Measurements from ENCODE around the gene ZNF512.

The ZNF512 gene

DNA sequence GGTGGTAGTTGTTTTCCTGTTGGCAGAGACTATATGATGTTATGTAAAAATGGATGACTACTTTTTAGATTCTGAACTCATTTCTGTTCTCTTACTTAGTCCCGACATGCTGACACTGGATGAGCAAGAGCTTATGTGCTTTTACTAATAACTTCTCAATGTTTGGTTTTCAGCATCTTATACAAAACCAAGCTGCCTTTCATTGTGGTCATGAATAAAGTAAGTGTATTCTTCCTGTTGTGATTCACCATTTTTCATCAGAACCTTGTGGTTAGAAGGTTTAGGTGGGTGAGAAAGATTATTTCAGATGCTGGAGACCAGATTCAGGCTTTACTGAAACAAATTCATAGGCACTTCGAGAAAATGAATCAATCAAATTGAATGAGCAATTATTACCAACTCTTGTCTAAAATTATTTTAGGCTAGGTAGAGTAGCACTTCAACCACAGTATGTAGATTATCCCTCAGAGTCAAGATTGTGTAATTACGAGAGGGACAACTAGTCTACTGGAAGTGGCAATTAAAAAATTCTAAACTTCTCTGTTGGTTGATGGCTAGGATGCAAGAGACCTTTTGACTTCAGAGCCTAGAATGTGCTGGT is 55.3 kb downstream of the ZNF512 start:
- DNase-seq (ENCODE audit: low read depth) = peak; percentile 93

GRCh38 chr2:27638709-27639108 is 55.9 kb downstream of the ZNF512 start:
- peak; percentile 93 for DNase-seq (ENCODE audit: low read depth)

DNA sequence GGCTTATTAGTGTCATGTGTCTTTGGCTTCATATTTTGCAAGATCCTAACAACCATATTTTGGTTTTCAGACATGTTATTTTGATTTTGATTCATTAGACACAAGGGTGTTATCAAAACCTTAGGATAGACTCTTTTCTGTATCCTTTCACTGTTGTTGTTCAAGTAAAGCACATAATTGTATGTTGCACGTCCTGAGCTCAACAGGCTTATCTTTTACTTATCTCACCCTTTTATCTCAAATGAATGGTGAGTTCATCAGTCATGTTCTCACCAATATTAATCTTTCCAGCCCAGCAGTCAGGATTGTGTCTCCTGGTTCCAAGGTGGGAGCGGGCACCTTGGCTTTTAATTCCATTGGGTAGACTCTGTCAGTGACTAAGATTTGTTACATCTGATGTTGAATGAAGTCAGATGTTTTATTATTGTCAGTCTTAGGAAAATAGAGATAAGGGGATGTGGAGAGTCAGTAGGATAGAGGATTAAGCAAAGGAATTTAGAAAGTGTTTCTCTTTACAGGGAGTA is 57.9 kb downstream of the ZNF512 start:
- peak; percentile 25 for DNase-seq (ENCODE audit: low read depth)

GRCh38 chr2:27645197-27645596 is 62.4 kb downstream of the ZNF512 start:
- DNase-seq (ENCODE audit: low read depth) = no peak

DNA sequence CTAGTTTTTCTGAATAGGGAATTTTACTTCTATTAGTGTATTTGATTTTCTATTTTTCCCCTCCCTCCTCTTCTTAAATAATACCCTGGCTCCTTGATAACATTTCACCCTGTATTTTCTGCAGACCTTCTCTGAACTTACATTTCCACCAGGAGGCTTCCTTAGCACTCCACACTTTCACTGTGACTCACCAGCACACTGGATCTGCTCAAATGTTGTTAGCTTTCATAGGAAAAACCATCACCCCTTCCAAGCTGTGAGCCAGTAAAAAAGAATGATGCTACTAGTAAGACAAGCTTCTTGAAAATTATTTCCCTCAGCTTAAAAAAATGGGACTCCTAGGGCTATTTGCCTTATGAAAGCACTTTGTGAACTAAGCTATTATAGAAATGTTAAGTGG is 64.4 kb downstream of the ZNF512 start:
- peak; percentile 58 for DNase-seq (ENCODE audit: low read depth)

- no peak for DNase-seq (ENCODE audit: low read depth)
These were observed 64.9 kb downstream of the ZNF512 start for GRCh38 chr2:27647737-27648136.

DNA sequence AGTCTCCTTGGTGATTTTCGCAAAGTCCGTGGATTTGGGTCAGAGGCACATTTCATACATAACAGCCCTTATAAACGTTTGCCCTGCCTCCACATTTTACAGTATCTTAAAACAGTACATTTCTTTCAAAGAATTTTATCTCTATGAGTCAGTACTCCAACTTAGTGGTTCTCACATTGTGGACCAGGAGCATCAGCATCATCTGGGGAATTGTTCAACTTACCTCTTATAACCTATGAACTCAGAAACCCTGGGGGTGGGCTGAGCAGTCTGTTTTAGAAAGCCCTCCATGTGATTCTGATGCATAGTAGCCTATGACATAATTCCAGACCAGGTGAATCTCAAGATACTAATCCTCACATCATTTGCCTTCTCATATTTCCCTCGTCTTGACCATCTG is 68.2 kb downstream of the ZNF512 start:
- peak; percentile 31 for DNase-seq (ENCODE audit: low read depth)

- DNase-seq (ENCODE audit: low read depth) = no peak
These were observed 69.5 kb downstream of the ZNF512 start for GRCh38 chr2:27652341-27652740.

DNA sequence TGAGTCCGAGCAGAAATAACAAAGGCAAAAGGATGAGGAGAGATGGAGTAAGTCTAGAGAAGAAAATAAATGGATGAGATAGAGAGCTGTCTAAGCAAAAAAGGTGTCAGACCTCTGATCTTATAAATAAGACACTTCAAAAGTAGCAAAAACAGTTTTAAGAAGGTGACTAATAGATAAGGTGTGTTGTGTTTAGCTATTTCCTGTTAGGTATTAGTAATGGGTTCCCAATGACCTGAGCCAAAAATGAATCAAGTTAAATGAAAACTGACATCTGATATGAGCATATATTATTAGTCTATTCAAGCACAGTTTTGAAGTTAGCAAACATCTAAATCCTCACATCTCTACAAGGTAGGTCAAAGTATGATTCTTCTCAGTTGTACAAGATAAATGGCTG is 69.9 kb downstream of the ZNF512 start:
- DNase-seq (ENCODE audit: low read depth) = no peak

DNA sequence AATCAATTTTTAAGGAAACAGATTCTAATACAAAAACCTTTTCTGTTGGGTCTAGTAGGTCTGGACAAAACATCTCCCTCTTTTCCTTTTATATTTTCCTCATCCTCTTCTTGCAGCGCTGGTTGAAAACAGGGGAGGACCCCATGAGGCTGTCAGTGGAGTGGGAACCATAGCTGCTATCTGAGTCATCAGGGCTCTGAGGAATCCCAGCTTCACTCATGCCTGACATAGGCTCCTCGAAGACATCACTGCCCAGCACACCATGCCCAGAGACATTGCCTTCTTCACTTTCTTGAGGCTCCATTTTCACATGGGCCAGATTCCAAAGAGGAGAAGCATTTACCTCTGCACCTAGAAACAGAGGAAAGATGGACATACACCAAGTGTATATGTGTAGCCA is 70.6 kb downstream of the ZNF512 start:
- peak; percentile 64 for DNase-seq (ENCODE audit: low read depth)

DNA sequence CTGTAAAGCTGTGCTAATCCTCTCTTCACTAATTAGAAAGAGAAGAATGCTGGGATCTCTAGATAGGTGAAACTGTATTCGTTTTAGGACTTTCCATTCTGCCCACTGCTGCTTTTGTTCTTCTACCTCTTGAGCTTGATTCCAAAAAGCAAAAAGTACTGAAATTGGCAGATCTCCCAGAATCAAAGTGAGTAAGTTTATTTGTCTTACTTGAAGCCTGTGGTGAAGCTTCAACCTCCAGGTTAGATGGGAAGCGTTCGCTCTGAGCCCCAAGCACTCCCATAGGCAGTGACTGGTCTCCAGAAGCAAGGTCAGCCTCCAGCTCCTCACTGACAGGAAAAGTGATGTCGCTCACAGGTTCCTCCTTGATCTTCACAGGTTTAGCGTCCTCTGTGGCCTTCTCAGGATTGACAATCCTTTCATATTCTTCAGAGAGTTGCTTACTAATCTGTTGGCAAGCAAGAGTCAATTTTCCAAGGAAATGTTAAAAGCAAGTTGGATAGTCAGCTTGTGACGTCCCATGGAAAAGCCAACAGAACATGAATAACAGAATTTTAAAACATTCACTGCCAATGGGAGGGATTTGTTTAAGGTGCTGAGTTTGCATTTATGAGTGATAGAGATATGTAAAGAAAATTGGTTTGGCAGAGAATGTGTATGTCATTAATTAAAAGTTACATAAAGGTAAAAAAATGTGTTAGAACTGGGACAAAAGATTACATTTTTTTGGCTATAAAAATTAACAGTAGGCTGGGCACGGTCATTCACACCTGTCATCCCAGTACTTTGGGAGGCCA is 72.5 kb downstream of the ZNF512 start:
- peak; percentile 97 for DNase-seq (ENCODE audit: low read depth)

- no peak for DNase-seq (ENCODE audit: low read depth)
These were observed 78.5 kb downstream of the ZNF512 start for GRCh38 chr2:27661371-27661770.

DNA sequence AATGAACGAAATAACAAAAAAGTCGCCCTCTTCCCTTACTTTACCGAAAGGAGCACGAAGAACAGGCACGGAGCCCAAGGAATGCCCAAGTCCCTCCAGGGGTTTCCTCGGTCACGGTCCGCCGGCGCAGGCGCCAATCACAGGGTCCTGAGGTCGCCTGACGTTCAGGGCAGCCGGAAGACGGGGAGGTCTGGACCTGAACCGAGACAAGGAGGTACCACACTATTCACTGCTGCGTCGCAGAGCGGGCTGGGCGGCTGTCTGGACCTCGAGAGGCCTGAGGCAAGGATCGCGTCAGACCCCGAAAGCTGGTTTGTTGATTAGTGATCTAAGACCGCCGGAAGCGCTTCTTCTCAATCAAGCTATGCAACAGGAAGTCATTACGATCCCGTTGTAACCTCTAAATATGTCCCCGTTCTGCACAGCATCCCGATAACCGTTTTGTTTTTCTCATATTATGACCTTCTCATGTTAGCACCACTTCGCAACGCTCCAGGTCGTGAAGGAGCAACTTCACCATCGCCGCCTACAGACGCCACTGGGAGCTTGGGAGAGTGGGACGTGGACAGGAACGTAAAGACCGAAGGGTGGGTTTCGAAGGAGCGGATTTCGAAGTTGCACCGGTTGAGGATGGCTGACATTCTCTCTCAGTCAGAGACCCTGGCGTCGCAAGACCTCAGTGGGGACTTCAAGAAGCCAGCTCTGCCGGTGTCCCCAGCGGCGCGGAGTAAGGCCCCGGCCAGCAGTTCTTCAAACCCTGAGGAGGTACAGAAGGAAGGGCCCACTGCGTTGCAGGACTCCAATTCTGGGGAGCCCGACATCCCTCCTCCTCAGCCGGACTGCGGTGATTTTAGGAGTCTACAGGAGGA is 80.7 kb downstream of the ZNF512 start, which contains the start of the genes SLC4A1AP and SUPT7L:
SLC4A1AP (plus strand) TSS at position 605 of the 869 bp plus-strand sequence; CDS start at position 631, 26 bp downstream.
SUPT7L (minus strand) TSS at position 330 of the 869 bp plus-strand sequence. CDS start 1,422 bp downstream, outside the sequence.
- DNase-seq (ENCODE audit: low read depth) = peak; percentile 83

DNA sequence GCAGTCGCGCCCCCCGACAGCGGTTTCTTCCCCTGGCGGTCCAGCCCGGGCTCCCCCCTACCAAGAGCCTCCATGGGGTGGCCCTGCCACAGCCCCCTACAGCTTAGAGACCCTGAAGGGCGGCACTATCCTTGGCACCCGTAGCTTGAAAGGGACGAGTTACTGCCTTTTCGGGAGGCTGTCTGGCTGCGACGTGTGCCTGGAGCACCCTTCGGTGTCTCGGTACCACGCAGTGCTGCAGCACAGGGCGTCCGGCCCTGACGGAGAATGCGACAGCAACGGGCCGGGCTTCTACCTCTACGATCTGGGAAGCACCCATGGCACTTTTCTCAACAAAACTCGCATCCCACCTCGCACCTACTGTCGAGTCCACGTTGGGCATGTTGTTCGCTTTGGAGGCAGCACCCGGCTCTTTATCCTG is 81.3 kb downstream of the ZNF512 start:
- DNase-seq (ENCODE audit: low read depth) = no peak

DNA sequence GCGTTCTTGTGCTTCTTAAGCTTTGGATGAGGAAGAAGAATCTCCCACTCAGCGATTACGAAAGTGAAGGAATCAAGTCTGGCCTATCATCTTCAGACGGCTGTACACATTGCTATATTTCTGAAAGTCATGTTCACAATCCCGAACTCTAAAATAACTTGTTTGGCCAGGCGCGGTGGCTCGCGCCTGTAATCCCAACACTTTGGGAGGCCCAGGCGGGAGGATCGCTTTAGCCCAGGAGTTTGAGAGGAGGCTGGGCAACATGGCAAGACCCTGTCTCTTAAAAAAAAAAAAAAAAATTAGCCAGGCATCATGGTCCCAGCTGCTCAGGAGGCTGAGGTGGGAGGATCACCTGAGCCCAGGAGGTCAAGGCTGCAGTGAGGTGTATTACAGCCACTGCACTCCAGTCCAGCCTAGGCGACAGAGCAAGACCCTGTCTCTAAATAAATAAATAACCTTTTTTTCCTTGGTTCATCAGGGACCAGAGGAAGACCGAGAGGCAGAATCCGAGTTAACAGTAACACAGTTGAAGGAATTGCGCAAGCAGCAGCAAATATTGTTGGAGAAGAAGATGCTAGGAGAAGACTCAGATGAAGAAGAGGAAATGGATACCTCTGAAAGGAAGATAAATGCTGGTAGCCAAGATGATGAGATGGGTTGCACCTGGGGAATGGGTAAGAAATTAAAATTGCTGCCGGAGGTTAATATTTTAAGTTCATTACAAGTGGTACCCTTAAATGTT is 82.0 kb downstream of the ZNF512 start:
- no peak for DNase-seq (ENCODE audit: low read depth)

- DNase-seq (ENCODE audit: low read depth) = no peak
These were observed 84.6 kb downstream of the ZNF512 start for GRCh38 chr2:27667446-27667845.

DNA sequence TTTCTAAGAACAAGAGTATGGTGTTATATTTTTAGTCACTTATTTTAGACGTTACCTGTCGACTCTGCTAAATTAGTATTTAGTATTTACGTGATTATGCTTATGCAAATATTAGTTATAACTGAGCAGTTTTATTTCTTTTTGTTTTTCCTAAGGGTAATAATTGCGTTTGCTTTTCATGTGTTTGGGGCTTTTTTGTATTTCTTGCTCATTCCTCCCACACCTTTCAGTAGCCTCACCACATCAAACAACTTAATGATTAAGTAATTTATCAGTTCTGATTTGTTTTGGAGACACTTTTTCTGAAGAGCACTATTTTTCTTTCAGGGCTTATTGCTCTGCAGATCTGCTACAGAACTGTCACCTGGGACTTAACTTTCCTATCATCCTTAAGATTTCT is 88.4 kb downstream of the ZNF512 start:
- no peak for DNase-seq (ENCODE audit: low read depth)

Data from iris pigment epithelial cell (primary cell).